ENCODE data around the gene ASCC1. TPM values are rescaled to one million over a fixed set of nuclear protein-coding genes. Genes with fewer than 3 reads are reported as not detected.
"Not testable (repeated sequence)": the region's sequence is repeated elsewhere in the genome, so short reads cannot be mapped to it uniquely, and the experiment has no call there.

The ASCC1 gene
- total and polyA plus RNA-seq, 2 donors (not counting 3 experiments of a cell fraction or from before 2014, with no cell fraction given): 16.0 to 24.9 TPM

GRCh38 chr10:72150746-72151478, 65.2 kb downstream of the ASCC1 start:
- H3K27ac ChIP-seq (ENCODE audit: insufficient read depth, low read depth, low read length); dilution Hi-C loops (cut with MboI; ENCODE audit: extremely low pct_ligation_motif_present, low sequenced_read_pairs); BruUV-seq (replicated peaks); H3K4me1 ChIP-seq (ENCODE audit: control insufficient read depth, extremely low read depth, insufficient read depth, low read length); H3K9me3 ChIP-seq (replicated peaks; ENCODE audit: control insufficient read depth, insufficient read depth, low read length); H3K9ac ChIP-seq (replicated peaks; ENCODE audit: extremely low read depth, insufficient read depth, low read length); H3K4me3 ChIP-seq (replicated peaks in 1 of 3; ENCODE audit: insufficient read depth in 1 of 3, low read depth in 1 of 3, low read length in 3 of 3); DNase-seq (ENCODE audit: low read depth, low spot score); H3K4me2 ChIP-seq (ENCODE audit: insufficient read depth, low read length); H2AFZ ChIP-seq (ENCODE audit: low read depth, low read length); H3K27me3 ChIP-seq (ENCODE audit: control insufficient read depth in 2 of 2, insufficient read depth in 2 of 2, low read length in 2 of 2); H3K79me2 ChIP-seq (ENCODE audit: control insufficient read depth, insufficient read depth, low read length); H3K9me1 ChIP-seq (replicated peaks; ENCODE audit: control insufficient read depth, extremely low read depth, insufficient read depth, low read length); POLR2A ChIA-PET; H4K20me1 ChIP-seq (replicated peaks; ENCODE audit: control insufficient read depth, extremely low read depth, insufficient read depth, low read length); FAIRE-seq; CTCF ChIA-PET; intact Hi-C loops (cut with micrococcal nuclease); H3K36me3 ChIP-seq (ENCODE audit: control insufficient read depth in 2 of 2, extremely low read depth in 1 of 2, insufficient read depth in 2 of 2, low read length in 2 of 2): not testable (repeated sequence)

GRCh38 chr10:72147324-72147584, 68.8 kb downstream of the ASCC1 start:
- H3K27me3 ChIP-seq (ENCODE audit: control insufficient read depth in 2 of 2, insufficient read depth in 2 of 2, low read length in 2 of 2); H3K4me3 ChIP-seq (replicated peaks in 1 of 3; ENCODE audit: insufficient read depth in 1 of 3, low read depth in 1 of 3, low read length in 3 of 3); H3K9me3 ChIP-seq (replicated peaks; ENCODE audit: control insufficient read depth, insufficient read depth, low read length); H3K4me1 ChIP-seq (ENCODE audit: control insufficient read depth, extremely low read depth, insufficient read depth, low read length); H3K4me2 ChIP-seq (ENCODE audit: insufficient read depth, low read length); intact Hi-C loops (cut with micrococcal nuclease); H3K27ac ChIP-seq (ENCODE audit: insufficient read depth, low read depth, low read length); H2AFZ ChIP-seq (ENCODE audit: low read depth, low read length); H4K20me1 ChIP-seq (replicated peaks; ENCODE audit: control insufficient read depth, extremely low read depth, insufficient read depth, low read length); BruUV-seq (replicated peaks); POLR2A ChIA-PET; H3K36me3 ChIP-seq (ENCODE audit: control insufficient read depth in 2 of 2, extremely low read depth in 1 of 2, insufficient read depth in 2 of 2, low read length in 2 of 2); FAIRE-seq; dilution Hi-C loops (cut with MboI; ENCODE audit: extremely low pct_ligation_motif_present, low sequenced_read_pairs); H3K9ac ChIP-seq (replicated peaks; ENCODE audit: extremely low read depth, insufficient read depth, low read length); H3K79me2 ChIP-seq (ENCODE audit: control insufficient read depth, insufficient read depth, low read length); H3K9me1 ChIP-seq (replicated peaks; ENCODE audit: control insufficient read depth, extremely low read depth, insufficient read depth, low read length); DNase-seq (ENCODE audit: low read depth, low spot score): not testable (repeated sequence)
- CTCF ChIA-PET: interaction anchor here (2.5 kb wide), 1 partner anchor 12 kb away, joined by 8 read pairs; no protein-coding TSS in a partner anchor
